SU-DHL-6 (cell line): ENCODE data around the gene SFXN4.

Source experiments
- H2AFZ ChIP-seq: fragments of 200-600 bp; sonication (generic); 2 replicates; pipeline ENCODE4 v1.6.1; 2014; ENCODE audit warnings: low read depth, mild to moderate bottlenecking, moderate library complexity, mixed read lengths, antibody characterized with exemption, low read length; ENCODE audit not compliant: severe bottlenecking
- H3F3A ChIP-seq: fragments of 200-600 bp; shearing (Covaris generic); 2 replicates; pipeline ENCODE4 v1.6.0; 2016; ENCODE audit warnings: antibody characterized with exemption, mild to moderate bottlenecking; ENCODE audit not compliant: insufficient read depth
- H3K27ac ChIP-seq: fragments of 200-600 bp; sonication (generic); 2 replicates; pipeline ENCODE4 v1.5.1; 2016; ENCODE audit warnings: low read depth, mild to moderate bottlenecking, low read length, moderate library complexity, mixed read lengths
- H3K27me3 ChIP-seq: fragments of 200-600 bp; sonication (generic), shearing (Covaris generic); 2 replicates; pipeline ENCODE4 v1.6.0; 2014; ENCODE audit warnings: mild to moderate bottlenecking, low read length
- H3K36me3 ChIP-seq: fragments of 200-600 bp; sonication (generic); 2 replicates; pipeline ENCODE4 v1.6.1; 2014; ENCODE audit warnings: mild to moderate bottlenecking, low read length, mixed read lengths
- H3K4me2 ChIP-seq: fragments of 300-600, 200-600 bp; shearing (Covaris generic), sonication (generic); 2 replicates; pipeline ENCODE4 v1.6.0; 2014; ENCODE audit warnings: low read length, low read depth, mild to moderate bottlenecking; ENCODE audit not compliant: poor library complexity, severe bottlenecking
- H3K4me3 ChIP-seq: fragments of 200-600 bp; sonication (generic); 2 replicates; pipeline ENCODE4 v1.5.1; 2014; ENCODE audit warnings: antibody characterized with exemption, low read length, mild to moderate bottlenecking, mixed read lengths; ENCODE audit not compliant: insufficient read depth, poor library complexity, severe bottlenecking
- H3K79me2 ChIP-seq: fragments of 200-600 bp; sonication (generic); 2 replicates; pipeline ENCODE4 v1.6.1; 2014; ENCODE audit warnings: mild to moderate bottlenecking, low read length, moderate library complexity; ENCODE audit not compliant: insufficient read depth
- H3K9ac ChIP-seq: fragments of 200-600 bp; sonication (generic); 2 replicates; pipeline ENCODE4 v1.7.0; 2014; ENCODE audit warnings: mild to moderate bottlenecking, low read length
- H3K9me2 ChIP-seq: fragments of 200-600 bp; sonication (generic); replicated peaks from 2 replicates; pipeline ENCODE4 v1.6.1; 2014; ENCODE audit warnings: low read length; ENCODE audit not compliant: insufficient read depth
- H3K9me3 ChIP-seq: fragments of 200-600 bp; sonication (generic); 2 replicates; pipeline ENCODE4 v1.6.1; 2014; ENCODE audit warnings: low read length, mixed read lengths; ENCODE audit not compliant: insufficient read depth
- H4K20me1 ChIP-seq: fragments of 200-600 bp; sonication (generic); 2 replicates; pipeline ENCODE4 v1.6.1; 2014; ENCODE audit warnings: low read depth, mild to moderate bottlenecking, antibody characterized with exemption, low read length, moderate library complexity, mixed read lengths
- EZH2phosphoT487 ChIP-seq: fragments of 200-600 bp; sonication (generic), shearing (Covaris generic); conservative IDR thresholded peaks from 2 replicates; pipeline ENCODE4 v1.6.1; 2018; ENCODE audit warnings: mild to moderate bottlenecking, antibody characterized with exemption, low read length, moderate library complexity, mixed read lengths
- TF ChIP-seq, protein P1 (sequence below): fragments of 200-600 bp; sonication (generic); IDR thresholded peaks from one replicate; pipeline ENCODE4 v1.5.1; 2017; ENCODE audit warnings: antibody characterized with exemption, mild to moderate bottlenecking, low read length, moderate library complexity; ENCODE audit not compliant: insufficient read depth, poor library complexity, severe bottlenecking

SFXN4 gene

GRCh38 chr10:119166118-119166500 lies 595 bp upstream of the SFXN4 start:
- peak overlapping the region; percentile 79 for H3K27ac ChIP-seq
- peaks cover 39% of the 10 kb centered on the region for H3F3A ChIP-seq
- peak overlapping the region; percentile 76 for H2AFZ ChIP-seq
- no peak for TF ChIP-seq EZH2phosphoT487
- TF ChIP-seq, protein P1, sequence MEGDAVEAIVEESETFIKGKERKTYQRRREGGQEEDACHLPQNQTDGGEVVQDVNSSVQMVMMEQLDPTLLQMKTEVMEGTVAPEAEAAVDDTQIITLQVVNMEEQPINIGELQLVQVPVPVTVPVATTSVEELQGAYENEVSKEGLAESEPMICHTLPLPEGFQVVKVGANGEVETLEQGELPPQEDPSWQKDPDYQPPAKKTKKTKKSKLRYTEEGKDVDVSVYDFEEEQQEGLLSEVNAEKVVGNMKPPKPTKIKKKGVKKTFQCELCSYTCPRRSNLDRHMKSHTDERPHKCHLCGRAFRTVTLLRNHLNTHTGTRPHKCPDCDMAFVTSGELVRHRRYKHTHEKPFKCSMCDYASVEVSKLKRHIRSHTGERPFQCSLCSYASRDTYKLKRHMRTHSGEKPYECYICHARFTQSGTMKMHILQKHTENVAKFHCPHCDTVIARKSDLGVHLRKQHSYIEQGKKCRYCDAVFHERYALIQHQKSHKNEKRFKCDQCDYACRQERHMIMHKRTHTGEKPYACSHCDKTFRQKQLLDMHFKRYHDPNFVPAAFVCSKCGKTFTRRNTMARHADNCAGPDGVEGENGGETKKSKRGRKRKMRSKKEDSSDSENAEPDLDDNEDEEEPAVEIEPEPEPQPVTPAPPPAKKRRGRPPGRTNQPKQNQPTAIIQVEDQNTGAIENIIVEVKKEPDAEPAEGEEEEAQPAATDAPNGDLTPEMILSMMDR = no peak
- H3K79me2 ChIP-seq = peaks cover 12% of the 10 kb centered on the region
- no peaks in the 10 kb centered on the region for H4K20me1 ChIP-seq
- H3K9me3 ChIP-seq = no peaks in the 10 kb centered on the region
- no peaks in the 10 kb centered on the region for H3K9me2 ChIP-seq
- H3K4me2 ChIP-seq = peak overlapping the region; percentile 88
- H3K27me3 ChIP-seq = no peaks in the 10 kb centered on the region
- peak overlapping the region; percentile 87 for H3K9ac ChIP-seq
- H3K36me3 ChIP-seq = peaks cover 14% of the 10 kb centered on the region
- peak overlapping the region; percentile 78 for H3K4me3 ChIP-seq

GRCh38 chr10:119162452-119163092 lies 2.9 kb downstream of the SFXN4 start:
- Histone ChIP-seq H3K27me3 (no peaks in the 10 kb centered on the region), H3F3A (peaks cover 22% of the 10 kb centered on the region; the same call in 1 of the 2 replicates), H3K4me2 (peak overlapping the region; percentile 88), H2AFZ (no peak overlapping the region), H4K20me1 (no peaks in the 10 kb centered on the region), H3K79me2 (peaks cover 16% of the 10 kb centered on the region), H3K9me3 (no peaks in the 10 kb centered on the region), H3K27ac (peak overlapping the region; percentile 35; the same call in 1 of the 2 replicates), H3K9me2 (no peaks in the 10 kb centered on the region), H3K4me3 (no peak overlapping the region), H3K9ac (no peak overlapping the region), H3K36me3 (peaks cover 11% of the 10 kb centered on the region; the same call in 1 of the 2 replicates)
- TF ChIP-seq EZH2phosphoT487 = no peak
- TF ChIP-seq, protein P1 = no peak

DNA sequence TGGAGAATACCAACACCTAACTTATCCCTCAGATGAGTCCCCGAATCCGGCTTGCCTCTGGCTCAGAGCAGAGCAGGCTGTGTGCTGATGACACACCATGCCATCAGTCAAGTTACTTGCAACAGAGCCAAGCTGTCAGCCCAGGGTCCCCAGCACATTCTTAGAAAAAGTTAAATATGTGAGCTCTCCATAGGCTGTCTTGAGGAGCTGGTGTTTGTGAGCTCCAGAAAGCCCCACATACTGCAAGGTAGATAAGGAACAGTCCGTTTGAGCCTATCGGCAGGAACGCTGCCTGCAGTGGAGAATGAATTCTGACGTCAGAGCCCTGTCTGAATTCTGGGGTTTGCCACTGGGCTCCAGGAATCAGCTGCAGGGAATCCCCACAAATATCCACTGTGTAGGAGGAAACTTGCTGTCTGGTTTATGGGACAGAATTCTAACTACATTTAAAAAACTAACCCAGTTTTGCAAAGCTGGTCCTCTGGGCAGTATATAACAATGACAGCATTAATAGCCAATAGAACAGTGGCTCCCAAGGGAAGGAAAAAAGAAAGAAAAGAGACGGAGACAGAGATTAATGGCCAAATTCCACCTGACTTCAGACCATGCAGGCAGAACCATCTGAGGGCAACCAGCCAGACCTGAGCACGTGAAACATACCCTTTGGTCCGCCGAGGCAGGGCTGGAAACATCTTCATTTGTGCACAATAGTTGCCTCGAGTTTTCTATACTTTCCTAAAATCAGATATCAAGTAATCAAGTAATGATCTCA lies 3.6 kb downstream of the SFXN4 start:
- Histone ChIP-seq H3K9me2 (no peaks in the 10 kb centered on the region), H3K27me3 (no peaks in the 10 kb centered on the region), H4K20me1 (no peaks in the 10 kb centered on the region), H2AFZ (no peak overlapping the region), H3K4me2 (no peak overlapping the region), H3K9ac (no peak overlapping the region), H3K79me2 (peaks cover 16% of the 10 kb centered on the region), H3F3A (peaks cover 16% of the 10 kb centered on the region; the same call in 1 of the 2 replicates), H3K9me3 (no peaks in the 10 kb centered on the region), H3K4me3 (no peak overlapping the region), H3K36me3 (peaks cover 12% of the 10 kb centered on the region; the same call in 1 of the 2 replicates), H3K27ac (no peak overlapping the region)
- TF ChIP-seq EZH2phosphoT487 = no peak
- TF ChIP-seq, protein P1 = no peak
